H9 (cell line): ENCODE measurements around the gene CDH4. TPM values are rescaled to one million over a fixed set of nuclear protein-coding genes. Genes with fewer than 3 reads are reported as not detected.

Experiments used
- DNase-seq: peaks from one replicate; pipeline ENCODE4 v3.0.0-alpha.2; 2017
- H2AFZ ChIP-seq: one replicate; pipeline ENCODE4 v1.6.1; 2013; ENCODE audit warnings: mild to moderate bottlenecking, low read length, control low read depth, moderate library complexity
- H2AK5ac ChIP-seq: 2 replicates; pipeline ENCODE4 v1.6.1; 2013; ENCODE audit warnings: low read length, control low read depth, mixed read lengths; ENCODE audit not compliant: insufficient read length
- H2BK120ac ChIP-seq: one replicate; pipeline ENCODE4 v1.6.1; 2013; ENCODE audit warnings: low read depth, mild to moderate bottlenecking, low read length, control low read depth, inconsistent platforms; ENCODE audit not compliant: poor library complexity, severe bottlenecking
- H2BK12ac ChIP-seq: 2 replicates; pipeline ENCODE4 v1.6.1; 2013; ENCODE audit warnings: low read length, control low read depth, mixed read lengths, low read depth; ENCODE audit not compliant: insufficient read length
- H2BK15ac ChIP-seq: 2 replicates; pipeline ENCODE4 v1.6.1; 2013; ENCODE audit warnings: low read depth, low read length, control low read depth
- H2BK20ac ChIP-seq: one replicate; pipeline ENCODE4 v1.6.1; 2013; ENCODE audit warnings: low read depth, mild to moderate bottlenecking, low read length, control low read depth, inconsistent platforms; ENCODE audit not compliant: poor library complexity, severe bottlenecking
- H2BK5ac ChIP-seq: 2 replicates; pipeline ENCODE4 v1.6.1; 2013; ENCODE audit warnings: low read length, control low read depth, mixed read lengths; ENCODE audit not compliant: insufficient read length
- H3K14ac ChIP-seq: 2 replicates; pipeline ENCODE4 v1.6.1; 2013; ENCODE audit warnings: low read length, control low read depth; ENCODE audit not compliant: insufficient read depth
- H3K18ac ChIP-seq: 2 replicates; pipeline ENCODE4 v1.6.1; 2013; ENCODE audit warnings: low read depth, mild to moderate bottlenecking, mixed read lengths, low read length, control low read depth; ENCODE audit not compliant: insufficient read length
- H3K23ac ChIP-seq: 2 replicates; pipeline ENCODE4 v1.6.1; 2013; ENCODE audit warnings: low read length, control low read depth, mixed read lengths, low read depth; ENCODE audit not compliant: insufficient read length
- H3K23me2 ChIP-seq: 2 replicates; pipeline ENCODE4 v1.6.1; 2013; ENCODE audit warnings: low read depth, mild to moderate bottlenecking, mixed read lengths, low read length, control low read depth; ENCODE audit not compliant: insufficient read length, poor library complexity, severe bottlenecking
- H3K27ac ChIP-seq: 2 replicates; pipeline ENCODE4 v1.5.1; 2013; ENCODE audit warnings: low read length, control low read depth, mixed read lengths, low read depth; ENCODE audit not compliant: insufficient read length
- H3K27me3 ChIP-seq: 2 replicates; pipeline ENCODE4 v1.6.1; 2013; ENCODE audit warnings: low read length, control low read depth, inconsistent platforms; ENCODE audit not compliant: insufficient read depth
- H3K4ac ChIP-seq: 2 replicates; pipeline ENCODE4 v1.6.1; 2013; ENCODE audit warnings: low read depth, mild to moderate bottlenecking, control low read depth, inconsistent platforms, low read length, moderate library complexity
- H3K4me1 ChIP-seq: 2 replicates; pipeline ENCODE4 v1.6.1; 2013; ENCODE audit warnings: low read length, control low read depth, inconsistent platforms; ENCODE audit not compliant: insufficient read depth
- H3K4me2 ChIP-seq: 2 replicates; pipeline ENCODE4 v1.6.1; 2013; ENCODE audit warnings: low read length, control low read depth, mixed read lengths; ENCODE audit not compliant: insufficient read length, insufficient read depth
- H3K56ac ChIP-seq: 2 replicates; pipeline ENCODE4 v1.6.1; 2013; ENCODE audit warnings: low read depth, mild to moderate bottlenecking, mixed read lengths, low read length, control low read depth; ENCODE audit not compliant: insufficient read length
- H3K79me1 ChIP-seq: 2 replicates; pipeline ENCODE4 v1.6.1; 2013; ENCODE audit warnings: low read depth, mild to moderate bottlenecking, moderate library complexity, low read length, control low read depth, inconsistent platforms; ENCODE audit not compliant: insufficient read depth, poor library complexity, severe bottlenecking
- H3K79me2 ChIP-seq: 2 replicates; pipeline ENCODE4 v1.6.1; 2013; ENCODE audit warnings: low read length, control low read depth, inconsistent platforms; ENCODE audit not compliant: insufficient read depth
- H3K9ac ChIP-seq: 2 replicates; pipeline ENCODE4 v1.6.1; 2013; ENCODE audit warnings: low read length, control low read depth, mixed read lengths; ENCODE audit not compliant: insufficient read length; ENCODE audit errors: extremely low read depth
- H3K9me3 ChIP-seq: one replicate; pipeline ENCODE4 v1.6.1; 2013; ENCODE audit warnings: low read depth, low read length, inconsistent platforms; ENCODE audit not compliant: control insufficient read depth
- H3T11ph ChIP-seq: one replicate; pipeline ENCODE4 v1.6.1; 2013; ENCODE audit warnings: mild to moderate bottlenecking, low read length, control low read depth, inconsistent platforms
- H4K20me1 ChIP-seq: one replicate; pipeline ENCODE4 v1.6.1; 2013; ENCODE audit not compliant: control insufficient read depth, insufficient read length, insufficient read depth
- H4K5ac ChIP-seq: 2 replicates; pipeline ENCODE4 v1.6.1; 2013; ENCODE audit warnings: low read depth, mild to moderate bottlenecking, mixed read lengths, low read length, control low read depth; ENCODE audit not compliant: insufficient read length
- H4K8ac ChIP-seq: replicated peaks from 2 replicates; pipeline ENCODE4 v1.6.1; 2013; ENCODE audit warnings: low read length, control low read depth, mixed read lengths, low read depth; ENCODE audit not compliant: insufficient read length
- H4K91ac ChIP-seq: 2 replicates; pipeline ENCODE4 v1.6.1; 2013; ENCODE audit warnings: low read depth, mild to moderate bottlenecking, moderate library complexity, mixed read lengths, low read length, control low read depth; ENCODE audit not compliant: insufficient read length
- H3K27ac Mint-ChIP-seq, 3 experiments: 2 replicates in 2 of 3; 3 replicates in 1 of 3; pipeline ENCODE4 v1.8.0; 2020 to 2021; ENCODE audit warnings: mixed read lengths in 3 of 3, mild to moderate bottlenecking in 1 of 3, moderate library complexity in 1 of 3
- H3K27me3 Mint-ChIP-seq: 2 replicates; pipeline ENCODE4 v1.8.0; 2021; ENCODE audit warnings: low read depth, mild to moderate bottlenecking, moderate library complexity, mixed read lengths
- H3K36me3 Mint-ChIP-seq, 3 experiments: 2 replicates in 2 of 3; 3 replicates in 1 of 3; pipeline ENCODE4 v1.8.0; 2020 to 2021; ENCODE audit warnings: low read depth in 3 of 3, mixed read lengths in 3 of 3; ENCODE audit not compliant: insufficient read depth in 1 of 3
- H3K4me1 Mint-ChIP-seq, 2 experiments: 2 replicates each; pipeline ENCODE4 v1.8.0; 2020; ENCODE audit warnings: mixed read lengths in 2 of 2
- H3K4me3 Mint-ChIP-seq, 2 experiments: 2 replicates in 1 of 2; 3 replicates in 1 of 2; pipeline ENCODE4 v1.8.0; 2020 to 2021; ENCODE audit warnings: mild to moderate bottlenecking in 2 of 2, mixed read lengths in 2 of 2, moderate library complexity in 1 of 2
- H3K9me3 Mint-ChIP-seq, 2 experiments: 2 replicates in 1 of 2; 3 replicates in 1 of 2; pipeline ENCODE4 v1.8.0; 2020; ENCODE audit warnings: mild to moderate bottlenecking in 2 of 2, mixed read lengths in 2 of 2, moderate library complexity in 1 of 2
- CTCF ChIP-seq: fragments of 200-600 bp; sonication (generic); conservative IDR thresholded peaks from 3 replicates; pipeline ENCODE4 v1.8.0; 2021; ENCODE audit warnings: antibody characterized with exemption, mild to moderate bottlenecking
- WGBS: extraction: QIAGEN DNeasy Blood & Tissue Kit; methylation state at CpG from one replicate; pipeline ENCODE4 v1.1.7; 2013; ENCODE audit warnings: missing lambda C conversion rate, low lambda C conversion rate, mixed read lengths; ENCODE audit not compliant: insufficient read length; ENCODE audit errors: extremely low coverage; 5-methylcytosine and 5-hydroxymethylcytosine counted together
- total RNA-seq: library from RNA; stranded (reverse); gene quantifications from 2 replicates; pipeline ENCODE4 v1.2.1, GENCODE V29; 2021

Gene CDH4
- total RNA-seq, 1 experiment from 2014 or later = 3.0 TPM

DNA sequence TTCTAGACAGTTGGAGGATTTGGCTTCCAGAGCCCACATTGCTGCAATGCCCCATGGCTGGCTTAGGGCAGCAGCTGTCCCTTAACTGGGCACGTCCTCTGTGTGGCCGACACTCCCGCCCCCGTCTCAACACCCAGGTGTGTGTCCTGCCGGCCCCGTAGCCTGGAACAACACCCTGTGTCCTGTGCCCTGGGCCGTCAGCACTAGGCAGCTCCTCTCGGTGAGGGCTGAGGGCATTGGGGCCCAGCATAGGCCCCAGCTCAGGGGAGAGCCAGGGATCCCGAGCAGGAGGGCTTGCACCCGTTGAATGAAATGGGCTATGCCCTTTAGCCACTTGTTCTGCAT lies 121.0 kb downstream of the CDH4 start:
- no peak overlapping the region for H3K9ac ChIP-seq
- H2BK120ac ChIP-seq = no peak overlapping the region
- H3K4me2 ChIP-seq = no peak overlapping the region
- H3K23me2 ChIP-seq = no peaks in the 10 kb centered on the region
- H3K9me3 ChIP-seq = no peaks in the 10 kb centered on the region
- no peak overlapping the region for H3K4ac ChIP-seq
- Mint-ChIP-seq H3K36me3 (peaks cover 0 to 2% (median 0%) of the 10 kb centered on the region in 3 experiments; a peak in 2 of 7 replicates), H3K4me1 (peaks cover 12 to 16% of the 10 kb centered on the region in 2 experiments), H3K27me3 (peaks cover 29% of the 10 kb centered on the region), H3K4me3 (no peak overlapping the region), H3K9me3 (peaks cover 0 to 2% of the 10 kb centered on the region in 2 experiments; a peak in 1 of 5 replicates), H3K27ac (no peak overlapping the region)
- no peak overlapping the region for H2AFZ ChIP-seq
- no peak overlapping the region for H2BK15ac ChIP-seq
- no peak overlapping the region for H3T11ph ChIP-seq
- no peak overlapping the region for H2BK5ac ChIP-seq
- WGBS = no CpG with 5 or more reads among the region's 10 CpGs
- no peaks in the 10 kb centered on the region for H3K4me1 ChIP-seq
- H3K27me3 ChIP-seq = peaks cover 5% of the 10 kb centered on the region; the same call in 1 of the 2 replicates
- H4K20me1 ChIP-seq = no peaks in the 10 kb centered on the region
- H2AK5ac ChIP-seq = no peak overlapping the region
- H4K8ac ChIP-seq = no peak overlapping the region
- no peak overlapping the region for H3K56ac ChIP-seq
- no peak for DNase-seq
- no peak overlapping the region for H3K14ac ChIP-seq
- no peak overlapping the region for H3K18ac ChIP-seq
- no peak overlapping the region for H4K5ac ChIP-seq
- H3K79me1 ChIP-seq = no peaks in the 10 kb centered on the region
- H3K23ac ChIP-seq = no peak overlapping the region
- H3K27ac ChIP-seq = no peak overlapping the region
- no peaks in the 10 kb centered on the region; the same call in 1 of the 2 replicates for H3K79me2 ChIP-seq
- H2BK20ac ChIP-seq = no peak overlapping the region
- no peak overlapping the region for H4K91ac ChIP-seq
- no peak overlapping the region for H2BK12ac ChIP-seq
- TF ChIP-seq CTCF = no peak
